PC-9 (cell line): Measurements from ENCODE around the gene MFRP. TPM values are rescaled to one million over a fixed set of nuclear protein-coding genes. Genes with fewer than 3 reads are reported as not detected.

ENCODE experiments used
- BruUV-seq: library from RNA; stranded (reverse); fragments of 400-500 nt; replicated peaks from 2 replicates; lab custom pipeline; 2021; lab: Mats Ljungman, UMichigan
- CTCF ChIA-PET: fragments of 300-600 bp; sonication (Branson Sonifier 250); formaldehyde crosslinking; loops from one replicate; lab custom pipeline; 2022; ENCODE audit warnings: antibody characterized with exemption; lab: Charles Lee
- POLR2A ChIA-PET: fragments of 300-600 bp; sonication (Branson Sonifier 250); formaldehyde crosslinking; loops from one replicate; lab custom pipeline; 2022; ENCODE audit warnings: antibody characterized with exemption; ENCODE audit not compliant: unreplicated experiment; lab: Charles Lee
- DNase-seq, 2 experiments: peaks; one replicate each; pipeline versions ENCODE4 v3.0.0 to v3.0.0-alpha.2; 2015 to 2022; ENCODE audit warnings: mixed read lengths in 1 of 2
- H2AFZ ChIP-seq: fragments of 200-600 bp; sonication (generic); 2 replicates; pipeline ENCODE4 v1.8.1; 2017; ENCODE audit warnings: antibody characterized with exemption
- H3F3A ChIP-seq: fragments of 200-600 bp; sonication (generic); 2 replicates; pipeline ENCODE4 v1.8.1; 2017; ENCODE audit warnings: antibody characterized with exemption, mild to moderate bottlenecking, low read depth; ENCODE audit not compliant: insufficient read depth
- H3K27ac ChIP-seq: fragments of 200-600 bp; sonication (generic); 2 replicates; pipeline ENCODE4 v1.6.1; 2016; ENCODE audit warnings: mixed run types
- H3K27me3 ChIP-seq: fragments of 200-600 bp; sonication (generic); 2 replicates; pipeline ENCODE4 v1.6.1; 2016; ENCODE audit warnings: low read depth, mixed run types; ENCODE audit not compliant: insufficient read depth
- H3K36me3 ChIP-seq: fragments of 200-600 bp; sonication (generic); 2 replicates; pipeline ENCODE4 v1.6.1; 2016; ENCODE audit warnings: low read depth, mixed run types
- H3K4me1 ChIP-seq: fragments of 200-600 bp; sonication (generic); replicated peaks from 2 replicates; pipeline ENCODE4 v1.6.1; 2016; ENCODE audit warnings: mixed run types; ENCODE audit not compliant: insufficient read depth
- H3K4me2 ChIP-seq: fragments of 200-600 bp; sonication (generic); 2 replicates; pipeline ENCODE4 v1.6.1; 2017; ENCODE audit warnings: mixed run types
- H3K4me3 ChIP-seq: fragments of 200-600 bp; sonication (generic); 2 replicates; pipeline ENCODE4 v1.6.1; 2016; ENCODE audit warnings: mixed run types
- H3K79me2 ChIP-seq: fragments of 200-600 bp; sonication (generic); 2 replicates; pipeline ENCODE4 v1.6.1; 2017; ENCODE audit warnings: low read depth, mixed run types
- H3K9me2 ChIP-seq: fragments of 200-600 bp; sonication (generic); 2 replicates; pipeline ENCODE4 v1.8.1; 2017; ENCODE audit warnings: mild to moderate bottlenecking; ENCODE audit not compliant: insufficient read depth
- H3K9me3 ChIP-seq: fragments of 200-600 bp; sonication (generic); 2 replicates; pipeline ENCODE4 v1.8.1; 2016; ENCODE audit warnings: low read depth; ENCODE audit not compliant: insufficient read depth
- H4K20me1 ChIP-seq: fragments of 200-600 bp; sonication (generic); 2 replicates; pipeline ENCODE4 v1.8.1; 2017; ENCODE audit not compliant: insufficient read depth
- CTCF ChIP-seq: fragments of 200-600 bp; sonication (generic); conservative IDR thresholded peaks from 2 replicates; pipeline ENCODE4 v1.6.1; 2017; ENCODE audit warnings: mixed run types, antibody characterized with exemption, mild to moderate bottlenecking, moderate library complexity
- EZH2 ChIP-seq: fragments of 200-600 bp; sonication (generic); IDR thresholded peaks from 2 replicates; pipeline ENCODE4 v1.8.0; 2017; ENCODE audit warnings: antibody characterized with exemption, low read depth
- intact Hi-C: fragments of 100-400 bp; cut with micrococcal nuclease; formaldehyde crosslinking; loops from one replicate; pipeline ENCODE4 v1.10.0; 2022; ENCODE audit not compliant: unreplicated experiment
- total RNA-seq: library from RNA; stranded (reverse); gene quantifications from 2 replicates; pipeline ENCODE4 v1.2.3, GENCODE V29; 2021

Gene MFRP
- total RNA-seq, 1 experiment from 2014 or later: not detected

DNA sequence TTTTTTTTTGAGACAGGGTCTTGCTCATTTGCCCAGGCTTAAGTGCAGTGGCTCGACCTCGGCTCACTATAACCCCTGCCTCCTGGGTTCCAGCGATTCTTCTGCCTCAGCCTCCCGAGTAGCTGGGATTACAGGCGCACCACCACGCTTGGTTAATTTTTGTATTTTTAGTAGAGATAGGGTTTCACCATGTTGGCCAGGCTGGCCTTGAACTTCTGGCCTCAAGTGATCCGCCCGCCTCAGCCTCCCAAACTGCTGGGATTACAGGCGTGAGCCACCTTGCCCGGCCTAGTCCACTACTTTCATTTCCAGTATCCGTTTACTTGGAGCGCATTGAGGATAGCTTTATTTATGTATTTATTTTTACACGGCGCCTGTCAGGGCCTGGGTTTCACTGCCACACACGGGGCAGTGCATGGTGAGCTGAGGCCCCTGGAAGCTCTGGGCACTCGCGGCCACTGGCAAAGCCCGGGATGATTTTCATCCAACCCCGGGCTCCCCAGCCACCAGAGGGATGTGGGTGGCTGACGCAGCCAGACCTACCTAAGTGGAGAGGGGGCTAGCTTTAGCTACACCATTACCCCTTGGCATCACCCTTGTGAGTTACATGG is 23.5 kb downstream of the MFRP start:
- no peak overlapping the region for H2AFZ ChIP-seq
- BruUV-seq: no TSS peak
- H3K36me3 ChIP-seq: no peaks in the 10 kb centered on the region
- TF ChIP-seq CTCF (no peak), EZH2 (no peak)
- ChIA-PET CTCF (interaction anchor here (0.8 to 1.3 kb wide), 4 partner anchors 10 to 24 kb away, joined by 3 read pairs; partner anchors contain the start of genes MFRP and RNF26), POLR2A (interaction anchor here (0.6 kb wide), 1 partner anchor 15 kb away, joined by 33 read pairs; no protein-coding TSS in a partner anchor)
- no peaks in the 10 kb centered on the region for H3K79me2 ChIP-seq
- H3K4me2 ChIP-seq: no peak overlapping the region
- H3K9me3 ChIP-seq: no peaks in the 10 kb centered on the region
- peaks cover 26% of the 10 kb centered on the region for H3K4me1 ChIP-seq
- no peaks in the 10 kb centered on the region for H3K9me2 ChIP-seq
- DNase-seq: no peak
- intact Hi-C loops: loop anchor here (5.0 kb wide), 1 partner anchor 306 kb away; the partner anchor contains the start of genes RPS25 and TRAPPC4
- no peak overlapping the region for H3K4me3 ChIP-seq
- no peaks in the 10 kb centered on the region for H4K20me1 ChIP-seq
- no peaks in the 10 kb centered on the region for H3K27me3 ChIP-seq
- H3K27ac ChIP-seq: no peak overlapping the region
- H3F3A ChIP-seq: peaks cover 19% of the 10 kb centered on the region; the same call in 1 of the 2 replicates

DNA sequence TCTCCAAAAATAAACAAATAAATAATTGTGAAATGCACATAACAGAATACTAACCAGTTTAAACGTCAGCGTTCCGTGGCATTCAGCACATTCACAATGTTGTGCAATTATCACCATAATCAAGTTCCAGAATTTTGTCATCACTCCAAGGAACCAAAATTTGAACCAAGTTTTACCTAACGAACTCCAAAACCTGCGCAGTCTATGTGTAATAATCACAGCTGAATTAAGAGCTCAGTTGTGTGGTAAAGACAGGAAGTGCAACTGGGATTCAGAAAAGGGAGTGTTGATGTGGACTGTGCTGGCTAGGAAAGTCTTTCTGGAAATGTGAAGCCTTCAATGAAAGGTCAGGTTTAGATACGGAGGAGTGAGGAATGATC is 24.2 kb downstream of the MFRP start:
- intact Hi-C loops: loop anchor here (5.0 kb wide), 1 partner anchor 305 kb away; the partner anchor contains the start of genes RPS25 and TRAPPC4
- H3K4me1 ChIP-seq: peaks cover 26% of the 10 kb centered on the region
- H3K9me3 ChIP-seq: no peaks in the 10 kb centered on the region
- H3K27me3 ChIP-seq: peaks cover 4% of the 10 kb centered on the region; the same call in 1 of the 2 replicates
- H4K20me1 ChIP-seq: no peaks in the 10 kb centered on the region
- no peak overlapping the region for H3K27ac ChIP-seq
- H3K9me2 ChIP-seq: no peaks in the 10 kb centered on the region
- no peaks in the 10 kb centered on the region for H3K36me3 ChIP-seq
- H3K4me2 ChIP-seq: peak overlapping the region; percentile 93
- peaks cover 25% of the 10 kb centered on the region; the same call in 1 of the 2 replicates for H3F3A ChIP-seq
- no peak for DNase-seq
- H3K4me3 ChIP-seq: peak overlapping the region; percentile 61; the same call in 1 of the 2 replicates
- no peaks in the 10 kb centered on the region for H3K79me2 ChIP-seq
- ChIA-PET CTCF (interaction anchor here (0.6 to 1.3 kb wide), 4 partner anchors 10 to 110 kb away, joined by 3 to 5 read pairs (median 3); partner anchors contain the start of genes MFRP and RNF26), POLR2A (no interaction called here)
- peak overlapping the region; percentile 95; the same call in 1 of the 2 replicates for H2AFZ ChIP-seq
- no TSS peak for BruUV-seq
- TF ChIP-seq CTCF (no peak), EZH2 (no peak)

- intact Hi-C loops: loop anchor here (1.0 to 5.0 kb wide), 2 partner anchors 53 to 304 kb away; partner anchors contain the start of genes RPS25 and TRAPPC4
- BruUV-seq: TSS peak; percentile 33
- H2AFZ ChIP-seq: peak overlapping the region; percentile 95
- H3F3A ChIP-seq: peaks cover 25% of the 10 kb centered on the region; the same call in 1 of the 2 replicates
- peak overlapping the region; percentile 93 for H3K4me2 ChIP-seq
- H3K9me3 ChIP-seq: no peaks in the 10 kb centered on the region
- H3K4me1 ChIP-seq: peaks cover 35% of the 10 kb centered on the region
- ChIA-PET POLR2A (interaction anchor here (0.6 to 0.7 kb wide), 5 partner anchors 109 to 278 kb away, joined by 3 to 18 read pairs (median 3); no protein-coding TSS in a partner anchor), CTCF (interaction anchor here (0.5 to 0.7 kb wide), 3 partner anchors 370 to 566 kb away, joined by 3 to 4 read pairs (median 3); no protein-coding TSS in a partner anchor)
- H3K36me3 ChIP-seq: no peaks in the 10 kb centered on the region
- no peak for TF ChIP-seq EZH2
- TF ChIP-seq CTCF: no peak
- H3K27ac ChIP-seq: no peak overlapping the region
- peak overlapping the region; percentile 61 for H3K4me3 ChIP-seq
- H3K9me2 ChIP-seq: no peaks in the 10 kb centered on the region
- H3K27me3 ChIP-seq: peaks cover 16% of the 10 kb centered on the region
- DNase-seq: peak in 1 of 2 experiments; percentile 65
- no peaks in the 10 kb centered on the region for H3K79me2 ChIP-seq
- no peaks in the 10 kb centered on the region for H4K20me1 ChIP-seq
These were observed 25.6 kb downstream of the MFRP start for GRCh38 chr11:119320776-119321524.
